GM12878 (cell line): ENCODE results near the gene DNASE1L3. TPM values are rescaled to one million over a fixed set of nuclear protein-coding genes. Genes with fewer than 3 reads are reported as not detected.

ENCODE experiments used
- ATAC-seq: fragments of 200-7000 bp; cut with Tn5 transposase; 3 replicates; pipeline ENCODE4 v1.9.1; 2020; ENCODE audit warnings: mild to moderate bottlenecking, moderate library complexity
- BruUV-seq: library from RNA; stranded (reverse); fragments of 400-500 nt; replicated peaks from 2 replicates; lab custom pipeline; 2021; lab: Mats Ljungman, UMichigan
- CTCF ChIA-PET: fragments of 300-600 bp; sonication (Branson Sonifier 250); formaldehyde crosslinking; extraction: SDS; loops from one replicate; lab custom pipeline; 2021; ENCODE audit warnings: inconsistent platforms; lab: Yijun Ruan, JAX
- POLR2A ChIA-PET: fragments of 350-600 bp; formaldehyde crosslinking; extraction: SDS; loops from one replicate; lab custom pipeline; 2021; ENCODE audit warnings: inconsistent platforms; lab: Charles Lee
- RAD21 ChIA-PET: fragments of 300-600 bp; sonication (Branson Sonifier 250); formaldehyde crosslinking; loops from one replicate; lab custom pipeline; 2023; ENCODE audit warnings: antibody characterized with exemption; ENCODE audit not compliant: unreplicated experiment; lab: Charles Lee
- SMC1A ChIA-PET: fragments of 300-600 bp; sonication (Branson Sonifier 250); formaldehyde crosslinking; loops from one replicate; lab custom pipeline; 2023; ENCODE audit not compliant: unreplicated experiment, uncharacterized antibody; lab: Charles Lee
- DNase-seq: peaks from one replicate; pipeline ENCODE4 v3.0.0-alpha.2; 2011; ENCODE audit warnings: low read depth, low spot score
- FAIRE-seq: peaks from 3 replicates; lab custom pipeline; 2011; peaks lifted over from hg19 to GRCh38; lab: Jason Lieb, UNC
- H2AFZ ChIP-seq: 2 replicates; pipeline ENCODE4 v1.6.0; 2011; ENCODE audit warnings: low read depth, low read length, control low read depth; ENCODE audit not compliant: control insufficient read depth
- H3K27ac ChIP-seq: 2 replicates; pipeline ENCODE4 v1.5.1; 2011; ENCODE audit warnings: control low read depth; ENCODE audit not compliant: control insufficient read depth, insufficient read depth
- H3K27me3 ChIP-seq, 2 experiments: replicated peaks in 1 of 2; 2 replicates each; pipeline versions ENCODE4 v1.6.0 to v1.6.1; 2011; ENCODE audit warnings: low read length in 1 of 2; ENCODE audit not compliant: control insufficient read depth in 2 of 2, insufficient read depth in 2 of 2
- H3K36me3 ChIP-seq, 2 experiments: 2 replicates each; pipeline ENCODE4 v1.5.1; 2011; ENCODE audit warnings: low read length in 1 of 2; ENCODE audit not compliant: control insufficient read depth in 2 of 2, insufficient read depth in 2 of 2
- H3K4me1 ChIP-seq: 2 replicates; pipeline ENCODE4 v1.6.1; 2011; ENCODE audit warnings: mild to moderate bottlenecking, low read length, moderate library complexity, mixed read lengths; ENCODE audit not compliant: control insufficient read depth, insufficient read depth
- H3K4me2 ChIP-seq: 2 replicates; pipeline ENCODE4 v1.6.0; 2011; ENCODE audit warnings: control low read depth; ENCODE audit not compliant: control insufficient read depth, insufficient read depth
- H3K4me3 ChIP-seq: fragments of 200-600 bp; sonication (generic); 2 replicates; pipeline ENCODE4 v1.5.1; 2016
- H3K79me2 ChIP-seq: 2 replicates; pipeline ENCODE4 v1.6.0; 2011; ENCODE audit warnings: low read length; ENCODE audit not compliant: control insufficient read depth, insufficient read depth
- H3K9ac ChIP-seq: 2 replicates; pipeline ENCODE4 v1.8.0; 2011; ENCODE audit warnings: low read length, control low read depth, mixed read lengths; ENCODE audit not compliant: control insufficient read depth, insufficient read depth
- H3K9me3 ChIP-seq: replicated peaks from 3 replicates; pipeline ENCODE4 v1.5.1; 2011; ENCODE audit warnings: mild to moderate bottlenecking, low read length; ENCODE audit not compliant: control insufficient read depth, insufficient read depth
- H4K20me1 ChIP-seq: 2 replicates; pipeline ENCODE4 v1.6.0; 2011; ENCODE audit not compliant: control insufficient read depth, insufficient read depth
- CUX1 ChIP-seq: IDR thresholded peaks from 2 replicates; pipeline ENCODE4 v1.6.1; 2012; ENCODE audit warnings: improper control_type of control experiment, low read depth, low read length; ENCODE audit not compliant: insufficient replicate concordance
- FOS ChIP-seq: IDR thresholded peaks from 3 replicates; pipeline ENCODE4 v1.6.1; 2011; ENCODE audit warnings: borderline replicate concordance; ENCODE audit not compliant: insufficient read length; ENCODE audit errors: extremely low read depth
- IKZF2 ChIP-seq, 2 experiments: fragments of 450-650 bp; IDR thresholded peaks; 2 replicates each; pipeline ENCODE4 v1.6.1; 2017; ENCODE audit warnings: mild to moderate bottlenecking in 2 of 2, moderate library complexity in 2 of 2
- IRF4 ChIP-seq: IDR thresholded peaks from 2 replicates; pipeline ENCODE4 v1.6.1; 2011; ENCODE audit warnings: low read depth, low read length
- NBN ChIP-seq: fragments of 450-650 bp; IDR thresholded peaks from 2 replicates; pipeline ENCODE4 v1.6.1; 2016
- SIN3A ChIP-seq: IDR thresholded peaks from 2 replicates; pipeline ENCODE4 v1.6.1; 2012; ENCODE audit warnings: low read depth, low read length, improper control_type of control experiment
- SIX5 ChIP-seq: IDR thresholded peaks from 2 replicates; pipeline ENCODE4 v1.6.1; 2011; ENCODE audit warnings: mild to moderate bottlenecking, low read depth, low read length, moderate library complexity; ENCODE audit not compliant: severe bottlenecking
- SKIL ChIP-seq: fragments of 450-650 bp; IDR thresholded peaks from 2 replicates; pipeline ENCODE4 v1.6.1; 2017; ENCODE audit warnings: mild to moderate bottlenecking, low read depth, inconsistent platforms; ENCODE audit not compliant: poor library complexity, severe bottlenecking
- SP1 ChIP-seq: IDR thresholded peaks from one replicate; pipeline ENCODE4 v1.6.1; 2011; ENCODE audit warnings: low read depth, low read length
- SRF ChIP-seq, 2 experiments: IDR thresholded peaks; 2 replicates each; pipeline ENCODE4 v1.6.1; 2011; ENCODE audit warnings: low read depth in 2 of 2, low read length in 2 of 2, mild to moderate bottlenecking in 1 of 2, moderate library complexity in 1 of 2
- ZBTB11 ChIP-seq: fragments of 450-650 bp; formaldehyde crosslinking; IDR thresholded peaks from 2 replicates; pipeline ENCODE4 v1.5.0; 2022; ENCODE audit warnings: mild to moderate bottlenecking, missing genetic modification characterization
- ZNF24 ChIP-seq: fragments of 450-650 bp; IDR thresholded peaks from 2 replicates; pipeline ENCODE4 v1.6.1; 2017; ENCODE audit warnings: antibody characterized with exemption, mild to moderate bottlenecking
- WGBS: methylation state at CpG from one replicate; pipeline ENCODE4 v1.1.6; 2016; ENCODE audit warnings: low lambda C conversion rate; ENCODE audit not compliant: insufficient replicate concordance, insufficient coverage; ENCODE audit errors: missing lambda C conversion rate; 5-methylcytosine and 5-hydroxymethylcytosine counted together
- in situ Hi-C: fragments of 300-500 bp; cut with MboI; formaldehyde crosslinking; loops from 9 replicates; pipeline ENCODE4 v1.14.3; 2018; ENCODE audit warnings: mixed read lengths
- intact Hi-C: fragments of 100-400 bp; cut with micrococcal nuclease; formaldehyde crosslinking; loops from one replicate; pipeline ENCODE4 v1.14.2; 2022; ENCODE audit not compliant: unreplicated experiment
- polyA plus RNA-seq, 11 experiments: library from polyadenylated mRNA; depleted of rRNA in 4 of 11; unstranded in 6 of 11; stranded (reverse) in 5 of 11; fragments of >200 nt; fragmentation: Nextera tagmentation in 4 of 11; fragmentation: Illumina TruSeq in 1 of 11; extraction: Ambion mirVana in 4 of 11; extraction: Trizol in 1 of 11; gene quantifications; 1 replicate in 1 of 11; 2 replicates in 10 of 11; pipeline versions ENCODE4 v1.2.1 to v1.2.3, GENCODE V29; 2011 to 2016; ENCODE audit warnings: inconsistent platforms in 2 of 11, missing spikeins in 2 of 11, low read depth in 1 of 11
- total RNA-seq, 4 experiments: library from RNA; depleted of rRNA in 3 of 4; stranded (reverse); fragments of >200 nt in 3 of 4; fragmentation: Illumina TruSeq in 1 of 4; extraction: Trizol in 1 of 4; gene quantifications; 2 replicates each; pipeline versions ENCODE4 v1.2.1 to v1.2.3, GENCODE V29; 2013 to 2021

DNASE1L3 gene
- total and polyA plus RNA-seq, 10 of the 15 experiments (the other 5 are each of a cell fraction or from before 2014, with no cell fraction given): 3.2 to 72.1 (median 6.3) TPM

- no peak for TF ChIP-seq ZBTB11 (CRISPR knock-in tag)
- no peak for TF ChIP-seq IKZF2 (IDR thresholded peaks at IDR 0.05)
- no peak for TF ChIP-seq ZNF24
- no peak for TF ChIP-seq SRF (IDR thresholded peaks at IDR 0.05; ENCODE audit: low read depth in 2 of 2, low read length in 2 of 2)
- TF ChIP-seq FOS: no peak
Measured at GRCh38 chr3:58173029-58173668, 37.6 kb downstream of the DNASE1L3 start (continued).

- H3K9me3 ChIP-seq: no peaks in the 10 kb centered on the region
- FAIRE-seq (no peak), ATAC-seq (no peak), DNase-seq (no peak)
- no peak overlapping the region for H3K4me2 ChIP-seq
- no TSS peak for BruUV-seq
- H3K4me3 ChIP-seq: no peak overlapping the region
- intact Hi-C loops (no loop called here), in situ Hi-C loops (no loop called here)
- no peak overlapping the region for H3K9ac ChIP-seq
- no peaks in the 10 kb centered on the region for H4K20me1 ChIP-seq
- SMC1A ChIA-PET: no interaction called here
- CTCF ChIA-PET: interaction anchor here (0.5 kb wide), 1 partner anchor 152 kb away, joined by 3 read pairs; no protein-coding TSS in a partner anchor
- no peak overlapping the region for H3K27ac ChIP-seq
- POLR2A ChIA-PET: no interaction called here
- no peaks in the 10 kb centered on the region for H3K79me2 ChIP-seq
- RAD21 ChIA-PET: interaction anchor here (1.2 kb wide), 1 partner anchor 209 kb away, joined by 3 read pairs; no protein-coding TSS in a partner anchor
- no peaks in the 10 kb centered on the region for H3K4me1 ChIP-seq
- no peaks in the 10 kb centered on the region; a peak in 1 of 4 replicates for H3K36me3 ChIP-seq
- no peaks in the 10 kb centered on the region for H3K27me3 ChIP-seq
- WGBS: 93% methylated on average over 9 of the region's 9 CpGs
- H2AFZ ChIP-seq: no peak overlapping the region
- TF ChIP-seq NBN (no peak), ZNF24 (no peak), IRF4 (no peak), SIN3A (no peak), SP1 (no peak), SKIL (no peak), CUX1 (no peak), SIX5 (no peak)
Measured at GRCh38 chr3:58171126-58171525, 39.6 kb downstream of the DNASE1L3 start.
